Keratinocyte (primary cell): ENCODE measurements around the gene PPL. TPM values are rescaled to one million over a fixed set of nuclear protein-coding genes. Genes with fewer than 3 reads are reported as not detected.

ENCODE experiments used
- DNase-seq: peaks from one replicate; pipeline ENCODE4 v3.0.0-alpha.2; 2011; ENCODE audit warnings: low read depth, missing footprints, low spot score
- FAIRE-seq: peaks from 2 replicates; lab custom pipeline; 2011; peaks lifted over from hg19 to GRCh38; lab: Jason Lieb, UNC
- H2AFZ ChIP-seq: 2 replicates; pipeline ENCODE4 v1.6.0; 2012; ENCODE audit warnings: low read length, control low read depth, inconsistent platforms; ENCODE audit not compliant: control insufficient read depth
- H3K27ac ChIP-seq: 2 replicates; pipeline ENCODE4 v1.5.1; 2011; ENCODE audit warnings: low read length; ENCODE audit not compliant: control insufficient read depth, insufficient read depth
- H3K27me3 ChIP-seq: 3 replicates; pipeline ENCODE4 v1.6.0; 2011; ENCODE audit warnings: low read length; ENCODE audit not compliant: control insufficient read depth, insufficient read depth; ENCODE audit errors: extremely low read depth
- H3K36me3 ChIP-seq, 2 experiments: 2 replicates in 1 of 2; 3 replicates in 1 of 2; pipeline ENCODE4 v1.5.1; 2011; ENCODE audit warnings: low read length in 2 of 2, mild to moderate bottlenecking in 1 of 2; ENCODE audit not compliant: control insufficient read depth in 2 of 2, insufficient read depth in 2 of 2; ENCODE audit errors: extremely low read depth in 1 of 2
- H3K4me1 ChIP-seq: 3 replicates; pipeline ENCODE4 v1.5.1; 2011; ENCODE audit warnings: low read length; ENCODE audit not compliant: control insufficient read depth, insufficient read depth; ENCODE audit errors: extremely low read depth
- H3K4me2 ChIP-seq: 3 replicates; pipeline ENCODE4 v1.6.0; 2011; ENCODE audit warnings: low read depth, low read length; ENCODE audit not compliant: control insufficient read depth, insufficient read depth; ENCODE audit errors: extremely low read depth
- H3K4me3 ChIP-seq, 3 experiments: fragments of 200-600 bp in 1 of 3; sonication (generic) in 1 of 3; 2 replicates in 2 of 3; 3 replicates in 1 of 3; pipeline ENCODE4 v1.5.1; 2011 to 2016; ENCODE audit warnings: low read length in 3 of 3, mild to moderate bottlenecking in 3 of 3, control low read depth in 2 of 3, inconsistent platforms in 1 of 3, low read depth in 1 of 3, mixed read lengths in 1 of 3, mixed run types in 1 of 3, moderate library complexity in 1 of 3; ENCODE audit not compliant: control insufficient read depth in 2 of 3, insufficient read depth in 2 of 3; ENCODE audit errors: extremely low read depth in 1 of 3
- H3K79me2 ChIP-seq: 2 replicates; pipeline ENCODE4 v1.6.0; 2012; ENCODE audit warnings: low read length; ENCODE audit not compliant: control insufficient read depth, insufficient read depth
- H3K9ac ChIP-seq: 3 replicates; pipeline ENCODE4 v1.6.0; 2011; ENCODE audit warnings: low read length; ENCODE audit not compliant: control insufficient read depth, insufficient read depth; ENCODE audit errors: extremely low read depth
- H3K9me1 ChIP-seq: 3 replicates; pipeline ENCODE4 v1.6.0; 2011; ENCODE audit warnings: low read length; ENCODE audit not compliant: control insufficient read depth, insufficient read depth; ENCODE audit errors: extremely low read depth
- H3K9me3 ChIP-seq: 2 replicates; pipeline ENCODE4 v1.5.1; 2012; ENCODE audit warnings: low read depth, low read length; ENCODE audit not compliant: control insufficient read depth
- H4K20me1 ChIP-seq: 3 replicates; pipeline ENCODE4 v1.6.0; 2011; ENCODE audit warnings: low read length; ENCODE audit not compliant: control insufficient read depth, insufficient read depth; ENCODE audit errors: extremely low read depth
- EZH2 ChIP-seq: IDR thresholded peaks from one replicate; pipeline ENCODE4 v1.6.1; 2012; ENCODE audit warnings: inconsistent platforms, mild to moderate bottlenecking, low read length, moderate library complexity
- dilution Hi-C: fragments of 300-500 bp; cut with MboI; formaldehyde crosslinking; loops from one replicate; pipeline ENCODE4 v1.7.0; 2020; ENCODE audit warnings: low sequenced_read_pairs; ENCODE audit not compliant: extremely low pct_ligation_motif_present
- polyA plus RNA-seq, 5 experiments: library from polyadenylated mRNA; depleted of rRNA in 3 of 5; stranded (reverse) in 3 of 5; stranded (forward) in 1 of 5; unstranded in 1 of 5; fragments of >200 nt; gene quantifications; 1 replicate in 1 of 5; 2 replicates in 3 of 5; 3 replicates in 1 of 5; pipeline versions ENCODE4 v1.2.1 to v1.2.3, GENCODE V29; 2011 to 2012; ENCODE audit warnings: missing spikeins in 2 of 5, low read depth in 1 of 5, low replicate concordance in 1 of 5
- TF ChIP-seq, protein P1 (sequence below), 3 experiments: IDR thresholded peaks in 1 of 3; conservative IDR thresholded peaks in 1 of 3; optimal IDR thresholded peaks in 1 of 3; 2 replicates in 2 of 3; 3 replicates in 1 of 3; pipeline versions ENCODE3 to v1.5.1; 2011; ENCODE audit warnings: low read length in 3 of 3, mild to moderate bottlenecking in 3 of 3, moderate library complexity in 2 of 3, control low read depth in 1 of 3, inconsistent platforms in 1 of 3; ENCODE audit not compliant: insufficient read depth in 2 of 3; ENCODE audit errors: extremely low read depth in 1 of 3

The PPL gene
- polyA plus RNA-seq, 1 donor (not counting 4 experiments of a cell fraction or from before 2014, with no cell fraction given) = 26.6 TPM

DNA sequence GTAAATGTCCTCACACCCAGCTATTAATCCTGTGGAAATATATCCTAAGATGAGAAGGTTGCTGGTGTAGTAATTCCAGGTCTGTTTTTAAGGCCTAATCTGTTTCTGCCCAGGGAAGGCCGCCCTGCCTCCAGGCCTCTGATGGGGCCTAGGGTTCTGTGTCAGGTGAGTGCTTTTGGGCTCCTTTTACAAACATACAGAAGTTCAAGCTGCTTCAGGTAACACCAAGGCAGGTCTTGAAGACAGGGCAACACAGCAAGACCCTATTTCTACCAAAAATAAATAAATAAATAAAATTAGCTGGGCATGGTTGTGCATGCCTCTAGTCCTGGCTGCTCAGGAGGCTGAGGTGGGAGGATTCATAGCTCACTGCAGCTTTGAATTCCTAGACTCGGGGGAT, 9.3 kb downstream of the PPL start:
- no peak overlapping the region for H3K4me3 ChIP-seq
- no peak overlapping the region for H3K27ac ChIP-seq
- FAIRE-seq = no peak
- TF ChIP-seq EZH2 = no peak
- TF ChIP-seq, protein P1, sequence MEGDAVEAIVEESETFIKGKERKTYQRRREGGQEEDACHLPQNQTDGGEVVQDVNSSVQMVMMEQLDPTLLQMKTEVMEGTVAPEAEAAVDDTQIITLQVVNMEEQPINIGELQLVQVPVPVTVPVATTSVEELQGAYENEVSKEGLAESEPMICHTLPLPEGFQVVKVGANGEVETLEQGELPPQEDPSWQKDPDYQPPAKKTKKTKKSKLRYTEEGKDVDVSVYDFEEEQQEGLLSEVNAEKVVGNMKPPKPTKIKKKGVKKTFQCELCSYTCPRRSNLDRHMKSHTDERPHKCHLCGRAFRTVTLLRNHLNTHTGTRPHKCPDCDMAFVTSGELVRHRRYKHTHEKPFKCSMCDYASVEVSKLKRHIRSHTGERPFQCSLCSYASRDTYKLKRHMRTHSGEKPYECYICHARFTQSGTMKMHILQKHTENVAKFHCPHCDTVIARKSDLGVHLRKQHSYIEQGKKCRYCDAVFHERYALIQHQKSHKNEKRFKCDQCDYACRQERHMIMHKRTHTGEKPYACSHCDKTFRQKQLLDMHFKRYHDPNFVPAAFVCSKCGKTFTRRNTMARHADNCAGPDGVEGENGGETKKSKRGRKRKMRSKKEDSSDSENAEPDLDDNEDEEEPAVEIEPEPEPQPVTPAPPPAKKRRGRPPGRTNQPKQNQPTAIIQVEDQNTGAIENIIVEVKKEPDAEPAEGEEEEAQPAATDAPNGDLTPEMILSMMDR (optimal IDR thresholded peaks at IDR 0.05 in 1 of 3, IDR thresholded peaks at IDR 0.05 in 1 of 3, conservative IDR thresholded peaks at IDR 0.05 in 1 of 3; ENCODE audit: extremely low read depth in 1 of 3, insufficient read depth in 2 of 3, low read length in 3 of 3) = no peak
- H4K20me1 ChIP-seq = no peaks in the 10 kb centered on the region
- peaks cover 7% of the 10 kb centered on the region for H3K9me3 ChIP-seq
- H3K9ac ChIP-seq = no peak overlapping the region
- peaks cover 9% of the 10 kb centered on the region for H3K79me2 ChIP-seq
- H2AFZ ChIP-seq = no peak overlapping the region
- H3K4me2 ChIP-seq = no peak overlapping the region
- no peaks in the 10 kb centered on the region for H3K9me1 ChIP-seq
- peaks cover 8 to 11% of the 10 kb centered on the region in 2 experiments for H3K36me3 ChIP-seq
- dilution Hi-C loops = no loop called here
- DNase-seq = no peak
- H3K4me1 ChIP-seq = peaks cover 44% of the 10 kb centered on the region
- no peaks in the 10 kb centered on the region for H3K27me3 ChIP-seq

GRCh38 chr16:4926928-4927327, 10.0 kb downstream of the PPL start:
- no peak for DNase-seq
- Histone ChIP-seq H3K27me3 (no peaks in the 10 kb centered on the region), H3K9me3 (peaks cover 7% of the 10 kb centered on the region), H3K4me3 (no peak overlapping the region), H3K36me3 (peaks cover 8 to 11% of the 10 kb centered on the region in 2 experiments), H3K4me1 (peaks cover 48% of the 10 kb centered on the region), H3K79me2 (peaks cover 9% of the 10 kb centered on the region), H3K27ac (no peak overlapping the region), H3K9me1 (no peaks in the 10 kb centered on the region), H2AFZ (no peak overlapping the region), H3K4me2 (no peak overlapping the region), H4K20me1 (no peaks in the 10 kb centered on the region), H3K9ac (no peak overlapping the region)
- dilution Hi-C loops = no loop called here
- FAIRE-seq = no peak
- TF ChIP-seq EZH2 = no peak
- TF ChIP-seq, protein P1 (optimal IDR thresholded peaks at IDR 0.05 in 1 of 3, IDR thresholded peaks at IDR 0.05 in 1 of 3, conservative IDR thresholded peaks at IDR 0.05 in 1 of 3; ENCODE audit: extremely low read depth in 1 of 3, insufficient read depth in 2 of 3, low read length in 3 of 3) = no peak
